ENCODE measurements around the gene KATNBL1.
"Not testable (repeated sequence)": the region's sequence is repeated elsewhere in the genome, so short reads cannot be mapped to it uniquely, and the experiment has no call there.

The KATNBL1 gene

GRCh38 chr15:34203305-34203704 is 6.6 kb downstream of the KATNBL1 start:
- DNase-seq (ENCODE audit: low spot score): no peak

- not testable (repeated sequence) for DNase-seq (ENCODE audit: low spot score)
Measured at GRCh38 chr15:34193272-34193671, 16.6 kb downstream of the KATNBL1 start.

- no peak for DNase-seq (ENCODE audit: low spot score)
Measured at GRCh38 chr15:34188711-34189110, 21.2 kb downstream of the KATNBL1 start.

GRCh38 chr15:34185666-34186065 is 24.2 kb downstream of the KATNBL1 start:
- DNase-seq (ENCODE audit: low spot score): no peak

GRCh38 chr15:34182942-34183341 is 27.0 kb downstream of the KATNBL1 start:
- no peak for DNase-seq (ENCODE audit: low spot score)

- DNase-seq (ENCODE audit: low spot score): no peak
Measured at GRCh38 chr15:34179234-34179633, 30.7 kb downstream of the KATNBL1 start.

GRCh38 chr15:34165987-34166573 is 43.8 kb downstream of the KATNBL1 start:
- not testable (repeated sequence) for DNase-seq (ENCODE audit: low spot score)

GRCh38 chr15:34161329-34161963 is 48.5 kb downstream of the KATNBL1 start:
- no peak for DNase-seq (ENCODE audit: low spot score)

GRCh38 chr15:34160735-34161134 is 49.2 kb downstream of the KATNBL1 start:
- no peak for DNase-seq (ENCODE audit: low spot score)

- no peak for DNase-seq (ENCODE audit: low spot score)
Measured at GRCh38 chr15:34158355-34158754, 51.5 kb downstream of the KATNBL1 start.

- DNase-seq (ENCODE audit: low spot score): no peak
Measured at GRCh38 chr15:34155859-34156258, 54.0 kb downstream of the KATNBL1 start.

GRCh38 chr15:34154725-34155204 is 55.1 kb downstream of the KATNBL1 start:
- no peak for DNase-seq (ENCODE audit: low spot score)

GRCh38 chr15:34147371-34148140 is 62.3 kb downstream of the KATNBL1 start:
- no peak for DNase-seq (ENCODE audit: low spot score)

- DNase-seq (ENCODE audit: low spot score): no peak
Measured at GRCh38 chr15:34133511-34133910, 76.4 kb downstream of the KATNBL1 start.

- DNase-seq (ENCODE audit: low spot score): no peak
Measured at GRCh38 chr15:34132881-34133280, 77.0 kb downstream of the KATNBL1 start.

GRCh38 chr15:34128898-34129297 is 81.0 kb downstream of the KATNBL1 start:
- DNase-seq (ENCODE audit: low spot score): no peak

GRCh38 chr15:34126522-34126921 is 83.4 kb downstream of the KATNBL1 start:
- no peak for DNase-seq (ENCODE audit: low spot score)

GRCh38 chr15:34125945-34126344 is 84.0 kb downstream of the KATNBL1 start:
- no peak for DNase-seq (ENCODE audit: low spot score)

GRCh38 chr15:34124651-34125050 is 85.2 kb downstream of the KATNBL1 start:
- DNase-seq (ENCODE audit: low spot score): no peak

GRCh38 chr15:34122771-34123183 is 87.1 kb downstream of the KATNBL1 start:
- DNase-seq (ENCODE audit: low spot score): no peak

GRCh38 chr15:34121786-34122185 is 88.1 kb downstream of the KATNBL1 start:
- DNase-seq (ENCODE audit: low spot score): not testable (repeated sequence)

GRCh38 chr15:34120420-34120819 is 89.5 kb downstream of the KATNBL1 start:
- not testable (repeated sequence) for DNase-seq (ENCODE audit: low spot score)

- DNase-seq (ENCODE audit: low spot score): no peak
Measured at GRCh38 chr15:34119291-34119690, 90.6 kb downstream of the KATNBL1 start.
